ENCODE measurements around the gene RIOK3. TPM values are rescaled to one million over a fixed set of nuclear protein-coding genes. Genes with fewer than 3 reads are reported as not detected.
"Not testable (repeated sequence)": the region's sequence is repeated elsewhere in the genome, so short reads cannot be mapped to it uniquely, and the experiment has no call there.

Gene RIOK3
- total RNA-seq, 1 donor from 2014 or later: 64.1 TPM

- H3K36me3 ChIP-seq: peaks cover 84% of the 10 kb centered on the region
- no peak for DNase-seq
- intact Hi-C loops (cut with DNase I): no loop called here
- ATAC-seq: peak in 1 of 2 donors; percentile 39
- TF ChIP-seq CTCF (IDR thresholded peaks at IDR 0.05): no peak
- no peaks in the 10 kb centered on the region for H3K4me1 ChIP-seq
- H3K9me3 ChIP-seq: no peaks in the 10 kb centered on the region
- no peak overlapping the region for H3K27ac ChIP-seq
- no peak overlapping the region for H3K4me3 ChIP-seq
- no peaks in the 10 kb centered on the region for H3K27me3 ChIP-seq (ENCODE audit: low read depth)
Measured at GRCh38 chr18:23479829-23480505, 26.9 kb downstream of the RIOK3 start.

GRCh38 chr18:23484561-23485182 is 31.6 kb downstream of the RIOK3 start:
- DNase-seq (no peak), ATAC-seq (no peak)
- Histone ChIP-seq H3K27me3 (ENCODE audit: low read depth) (no peaks in the 10 kb centered on the region), H3K27ac (no peak overlapping the region), H3K4me1 (peaks cover 13% of the 10 kb centered on the region), H3K4me3 (no peak overlapping the region), H3K9me3 (no peaks in the 10 kb centered on the region), H3K36me3 (peaks cover 37% of the 10 kb centered on the region)
- intact Hi-C loops (cut with DNase I): no loop called here
- no peak for TF ChIP-seq CTCF (IDR thresholded peaks at IDR 0.05)

- intact Hi-C loops (cut with DNase I): no loop called here
- ATAC-seq (no peak), DNase-seq (no peak)
- H3K27ac ChIP-seq: no peak overlapping the region
- H3K36me3 ChIP-seq: peaks cover 31% of the 10 kb centered on the region
- H3K4me1 ChIP-seq: peaks cover 13% of the 10 kb centered on the region
- H3K4me3 ChIP-seq: no peak overlapping the region
- no peaks in the 10 kb centered on the region for H3K27me3 ChIP-seq (ENCODE audit: low read depth)
- no peaks in the 10 kb centered on the region for H3K9me3 ChIP-seq
- no peak for TF ChIP-seq CTCF (IDR thresholded peaks at IDR 0.05)
Measured at GRCh38 chr18:23485386-23485785, 32.3 kb downstream of the RIOK3 start.

- DNase-seq: peak; percentile 70
- peaks cover 5% of the 10 kb centered on the region for H3K36me3 ChIP-seq
- peak overlapping the region; percentile 72 for H3K27ac ChIP-seq
- H3K27me3 ChIP-seq (ENCODE audit: low read depth): no peaks in the 10 kb centered on the region
- ATAC-seq: peak; percentile 74 to 83
- no peak for TF ChIP-seq CTCF (IDR thresholded peaks at IDR 0.05)
- peak overlapping the region; percentile 31 for H3K4me3 ChIP-seq
- H3K9me3 ChIP-seq: no peaks in the 10 kb centered on the region
- intact Hi-C loops (cut with DNase I): no loop called here
- peaks cover 13% of the 10 kb centered on the region for H3K4me1 ChIP-seq
Measured at GRCh38 chr18:23487738-23488570, 34.9 kb downstream of the RIOK3 start.

GRCh38 chr18:23489586-23489985 is 36.5 kb downstream of the RIOK3 start:
- intact Hi-C loops (cut with DNase I); H3K27ac ChIP-seq; H3K36me3 ChIP-seq; DNase-seq; H3K4me3 ChIP-seq; ATAC-seq; H3K27me3 ChIP-seq (ENCODE audit: low read depth); H3K9me3 ChIP-seq: not testable (repeated sequence)
- H3K4me1 ChIP-seq: peaks cover 13% of the 10 kb centered on the region

All from lower lobe of right lung (tissue), 2 donors.